ENCODE measurements around the gene OR10H1.

DNA sequence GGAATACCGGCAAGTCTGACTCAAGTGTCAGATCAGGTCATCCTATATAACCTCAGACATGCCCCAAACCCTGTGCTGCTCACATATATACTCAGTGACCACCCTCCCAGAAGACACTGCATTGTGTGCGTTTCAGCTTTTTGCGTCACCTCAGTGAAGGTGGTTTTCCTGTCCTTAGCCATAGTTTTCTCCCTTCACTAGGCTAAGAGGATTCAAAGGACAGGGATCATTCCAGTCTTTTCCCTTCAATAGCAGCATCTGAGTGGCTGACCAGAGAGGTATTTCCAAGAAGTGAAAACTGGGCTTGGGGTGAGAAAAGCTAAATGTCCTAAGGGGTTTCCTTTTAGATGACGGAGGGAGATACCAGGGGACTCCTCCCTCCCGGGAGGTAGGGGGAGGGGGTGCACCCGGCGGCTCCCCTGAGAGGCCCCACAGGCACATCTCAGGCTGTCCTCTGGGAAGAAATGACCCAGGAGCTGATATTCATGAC, 12.7 kb upstream of the OR10H1 start:
- TF ChIP-seq POLR2A (IDR thresholded peaks at IDR 0.05): no peak
- TF ChIP-seq, protein P1, sequence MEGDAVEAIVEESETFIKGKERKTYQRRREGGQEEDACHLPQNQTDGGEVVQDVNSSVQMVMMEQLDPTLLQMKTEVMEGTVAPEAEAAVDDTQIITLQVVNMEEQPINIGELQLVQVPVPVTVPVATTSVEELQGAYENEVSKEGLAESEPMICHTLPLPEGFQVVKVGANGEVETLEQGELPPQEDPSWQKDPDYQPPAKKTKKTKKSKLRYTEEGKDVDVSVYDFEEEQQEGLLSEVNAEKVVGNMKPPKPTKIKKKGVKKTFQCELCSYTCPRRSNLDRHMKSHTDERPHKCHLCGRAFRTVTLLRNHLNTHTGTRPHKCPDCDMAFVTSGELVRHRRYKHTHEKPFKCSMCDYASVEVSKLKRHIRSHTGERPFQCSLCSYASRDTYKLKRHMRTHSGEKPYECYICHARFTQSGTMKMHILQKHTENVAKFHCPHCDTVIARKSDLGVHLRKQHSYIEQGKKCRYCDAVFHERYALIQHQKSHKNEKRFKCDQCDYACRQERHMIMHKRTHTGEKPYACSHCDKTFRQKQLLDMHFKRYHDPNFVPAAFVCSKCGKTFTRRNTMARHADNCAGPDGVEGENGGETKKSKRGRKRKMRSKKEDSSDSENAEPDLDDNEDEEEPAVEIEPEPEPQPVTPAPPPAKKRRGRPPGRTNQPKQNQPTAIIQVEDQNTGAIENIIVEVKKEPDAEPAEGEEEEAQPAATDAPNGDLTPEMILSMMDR (IDR thresholded peaks at IDR 0.05): no peak

All from uterus (tissue), 2 donors.